ENCODE results near the gene CDKAL1.

DNA sequence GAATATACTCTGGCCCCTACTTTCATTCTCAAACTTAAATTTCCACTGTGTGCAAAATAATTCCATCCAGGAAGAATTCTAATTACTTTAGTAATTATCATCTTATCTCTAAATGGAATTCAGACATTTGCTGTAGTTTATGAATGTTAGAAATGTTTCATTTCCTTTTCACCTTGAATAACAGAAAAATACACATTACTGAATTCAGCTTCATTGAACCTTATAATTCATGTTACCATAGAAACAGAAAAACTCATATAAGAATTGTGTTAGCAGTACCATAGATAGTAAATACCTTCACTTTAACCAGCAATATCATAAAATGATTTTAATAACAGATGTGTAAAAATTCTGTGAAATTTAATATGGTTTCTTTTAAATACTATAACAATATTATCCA, 514.9 kb downstream of the CDKAL1 start:
- TF ChIP-seq, protein P1, sequence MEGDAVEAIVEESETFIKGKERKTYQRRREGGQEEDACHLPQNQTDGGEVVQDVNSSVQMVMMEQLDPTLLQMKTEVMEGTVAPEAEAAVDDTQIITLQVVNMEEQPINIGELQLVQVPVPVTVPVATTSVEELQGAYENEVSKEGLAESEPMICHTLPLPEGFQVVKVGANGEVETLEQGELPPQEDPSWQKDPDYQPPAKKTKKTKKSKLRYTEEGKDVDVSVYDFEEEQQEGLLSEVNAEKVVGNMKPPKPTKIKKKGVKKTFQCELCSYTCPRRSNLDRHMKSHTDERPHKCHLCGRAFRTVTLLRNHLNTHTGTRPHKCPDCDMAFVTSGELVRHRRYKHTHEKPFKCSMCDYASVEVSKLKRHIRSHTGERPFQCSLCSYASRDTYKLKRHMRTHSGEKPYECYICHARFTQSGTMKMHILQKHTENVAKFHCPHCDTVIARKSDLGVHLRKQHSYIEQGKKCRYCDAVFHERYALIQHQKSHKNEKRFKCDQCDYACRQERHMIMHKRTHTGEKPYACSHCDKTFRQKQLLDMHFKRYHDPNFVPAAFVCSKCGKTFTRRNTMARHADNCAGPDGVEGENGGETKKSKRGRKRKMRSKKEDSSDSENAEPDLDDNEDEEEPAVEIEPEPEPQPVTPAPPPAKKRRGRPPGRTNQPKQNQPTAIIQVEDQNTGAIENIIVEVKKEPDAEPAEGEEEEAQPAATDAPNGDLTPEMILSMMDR (IDR thresholded peaks at IDR 0.05): no peak
- no peak for TF ChIP-seq EZH2 (IDR thresholded peaks at IDR 0.05)
- no peak for TF ChIP-seq EZH2phosphoT487 (IDR thresholded peaks at IDR 0.05)

Data from neural progenitor cell (in vitro differentiated cells).